ENCODE data around the gene TMOD1.

DNA sequence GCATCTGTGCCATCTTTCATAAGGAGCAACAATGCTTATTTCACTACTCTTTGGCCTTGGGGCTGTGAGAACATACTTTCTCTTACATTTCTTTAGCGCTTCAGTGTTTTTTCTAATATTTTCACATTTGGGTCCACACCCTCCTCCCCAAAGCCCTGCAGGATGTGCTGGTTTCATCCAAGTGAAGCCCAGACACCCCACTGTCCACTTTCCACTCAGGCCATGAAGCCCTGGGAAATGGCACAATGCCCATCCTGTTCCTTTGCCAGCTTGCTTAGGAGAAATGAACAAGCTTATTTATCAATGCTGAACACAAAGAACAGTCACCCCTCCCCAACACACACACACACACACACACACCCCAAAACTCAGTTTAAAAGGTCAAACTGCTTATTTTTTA lies 17.3 kb upstream of the TMOD1 start:
- no peak for TF ChIP-seq CTCF (IDR thresholded peaks at IDR 0.05)
- no peak for TF ChIP-seq POLR2A (IDR thresholded peaks at IDR 0.05)
